Ascending aorta (tissue), 2 donors: ENCODE measurements around the gene ZNF543. TPM values are rescaled to one million over a fixed set of nuclear protein-coding genes. Genes with fewer than 3 reads are reported as not detected.

Experiments
- DNase-seq, 2 donors: peaks; one replicate each; pipeline ENCODE4 v3.0.0-alpha.2; 2019; ENCODE audit warnings: low spot score in 2 of 2
- H3K27ac ChIP-seq, 2 donors: fragments of 200-600 bp; sonication (generic); one replicate each; pipeline ENCODE4 v1.5.1; 2016 to 2017; ENCODE audit warnings: mild to moderate bottlenecking in 1 of 2
- H3K27me3 ChIP-seq: fragments of 200-600 bp; sonication (generic); one replicate; pipeline ENCODE4 v1.5.1; 2017
- H3K36me3 ChIP-seq, 2 donors: fragments of 200-600 bp; sonication (generic); one replicate each; pipeline ENCODE4 v1.5.1; 2016
- H3K4me1 ChIP-seq, 2 donors: fragments of 200-600 bp; sonication (generic); one replicate each; pipeline ENCODE4 v1.5.1; 2016 to 2017; ENCODE audit warnings: mild to moderate bottlenecking in 1 of 2
- H3K4me3 ChIP-seq, 2 donors: fragments of 200-600 bp; sonication (generic); one replicate each; pipeline ENCODE4 v1.5.1; 2016 to 2017; ENCODE audit warnings: mild to moderate bottlenecking in 1 of 2
- H3K9me3 ChIP-seq, 2 donors: fragments of 200-600 bp; sonication (generic); one replicate each; pipeline ENCODE4 v1.5.1; 2016
- CTCF ChIP-seq, 3 experiments: fragments of 200-600 bp in 2 of 3; fragments of 450-650 bp in 1 of 3; sonication (generic) in 2 of 3; IDR thresholded peaks; one replicate each; pipeline ENCODE4 v1.5.1; 2016 to 2019; ENCODE audit warnings: antibody characterized with exemption in 3 of 3, mild to moderate bottlenecking in 1 of 3, moderate library complexity in 1 of 3
- intact Hi-C: fragments of 100-400 bp; cut with DNase I; formaldehyde crosslinking; loops from one replicate; pipeline ENCODE4 v1.15.1; 2023
- total RNA-seq: library from RNA; depleted of rRNA; stranded (reverse); fragments of >200 nt; gene quantifications from one replicate; pipeline ENCODE4 v1.1.0, GENCODE V29; 2016

ZNF543 gene
- total RNA-seq, 1 donor from 2014 or later = 4.5 TPM

GRCh38 chr19:57338877-57339276, 18.6 kb downstream of the ZNF543 start:
- intact Hi-C loops = no loop called here

GRCh38 chr19:57342582-57342981, 22.3 kb downstream of the ZNF543 start:
- H3K4me1 ChIP-seq = no peaks in the 10 kb centered on the region
- no peak overlapping the region for H3K27ac ChIP-seq
- no peak for TF ChIP-seq CTCF (IDR thresholded peaks at IDR 0.05)
- peaks cover 0 to 23% of the 10 kb centered on the region in 2 donors for H3K9me3 ChIP-seq
- intact Hi-C loops = no loop called here
- no peak for DNase-seq
- no peaks in the 10 kb centered on the region for H3K36me3 ChIP-seq
- no peak overlapping the region for H3K4me3 ChIP-seq
- H3K27me3 ChIP-seq = no peaks in the 10 kb centered on the region

More at GRCh38 chr19:57338877-57339276, 18.6 kb downstream of the ZNF543 start:
- DNase-seq = no peak
- TF ChIP-seq CTCF (IDR thresholded peaks at IDR 0.05) = no peak
- Histone ChIP-seq H3K9me3 (peaks cover 0 to 56% of the 10 kb centered on the region in 2 donors), H3K4me3 (no peak overlapping the region), H3K4me1 (no peaks in the 10 kb centered on the region), H3K27me3 (no peaks in the 10 kb centered on the region), H3K36me3 (peaks cover 0 to 3% of the 10 kb centered on the region in 2 donors), H3K27ac (peak overlapping the region in 1 of 2 donors; percentile 62)

GRCh38 chr19:57348136-57348535, 27.9 kb downstream of the ZNF543 start:
- no peak for TF ChIP-seq CTCF (IDR thresholded peaks at IDR 0.05)
- Histone ChIP-seq H3K27ac (no peak overlapping the region), H3K36me3 (peaks cover 5 to 7% of the 10 kb centered on the region in 2 donors), H3K4me1 (peaks cover 0 to 8% of the 10 kb centered on the region in 2 donors), H3K9me3 (peaks cover 2 to 10% of the 10 kb centered on the region in 2 donors), H3K4me3 (no peak overlapping the region), H3K27me3 (no peaks in the 10 kb centered on the region)
- DNase-seq = no peak
- intact Hi-C loops = no loop called here

GRCh38 chr19:57350877-57351805, 30.9 kb downstream of the ZNF543 start, which contains the start of gene ZNF304:
Gene ZNF304 (plus strand): TSS chr19:57351271. CDS start chr19:57351665, 394 bp downstream.
- H3K27ac ChIP-seq = peak within 1 kb of the TSS; percentile 56 to 72
- H3K9me3 ChIP-seq = peaks cover 31 to 40% of the 10 kb centered on the region in 2 donors
- H3K4me1 ChIP-seq = peaks cover 0 to 8% of the 10 kb centered on the region in 2 donors
- H3K27me3 ChIP-seq = no peaks in the 10 kb centered on the region
- intact Hi-C loops = loop anchor here (1.0 to 5.0 kb wide), 2 partner anchors 38 to 69 kb away; partner anchors contain the start of genes ZNF460 and ZNF548
- TF ChIP-seq CTCF (IDR thresholded peaks at IDR 0.05) = no peak
- peak within 1 kb of the TSS; percentile 71 to 75 for H3K4me3 ChIP-seq
- peak; percentile 79 to 95 for DNase-seq
- peaks cover 34 to 37% of the 10 kb centered on the region in 2 donors for H3K36me3 ChIP-seq

GRCh38 chr19:57351867-57352266, 31.6 kb downstream of the ZNF543 start:
- intact Hi-C loops = loop anchor here (1.0 to 5.0 kb wide), 2 partner anchors 37 to 70 kb away; partner anchors contain the start of genes ZNF460 and ZNF548
- H3K36me3 ChIP-seq = peaks cover 41 to 45% of the 10 kb centered on the region in 2 donors
- H3K27ac ChIP-seq = peak overlapping the region; percentile 56 to 72
- H3K4me1 ChIP-seq = peaks cover 0 to 8% of the 10 kb centered on the region in 2 donors
- peaks cover 37 to 47% of the 10 kb centered on the region in 2 donors for H3K9me3 ChIP-seq
- peak overlapping the region; percentile 71 to 75 for H3K4me3 ChIP-seq
- no peak for TF ChIP-seq CTCF (IDR thresholded peaks at IDR 0.05)
- H3K27me3 ChIP-seq = no peaks in the 10 kb centered on the region
- DNase-seq = no peak
